ENCODE measurements around the gene SORCS3.

Gene SORCS3

DNA sequence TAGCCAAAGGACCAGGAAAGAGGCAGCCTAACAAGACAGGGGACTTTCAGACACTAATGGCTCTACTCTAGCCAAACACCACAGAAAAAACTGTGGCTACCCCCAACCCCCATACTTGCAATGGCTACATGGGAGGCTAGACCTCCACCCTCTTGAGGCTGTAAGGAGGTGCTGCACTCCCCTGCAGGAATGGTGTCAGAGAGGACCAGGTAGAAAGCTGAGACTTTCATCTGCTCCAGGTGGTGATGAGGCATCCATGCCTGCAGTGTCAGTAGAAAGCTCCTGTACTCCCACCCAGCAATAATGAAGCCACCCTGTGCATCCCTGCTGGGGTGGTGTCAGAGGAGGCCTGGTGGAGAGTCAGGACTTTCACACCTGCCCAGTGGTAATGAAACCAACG, 18.9 kb upstream of the SORCS3 start:
- no peak for TF ChIP-seq Cebpa-rat (IDR thresholded peaks at IDR 0.05)
- Histone ChIP-seq H3K9me3 (replicated peaks in 1 of 11) (peaks cover 0 to 7% (median 5%) of the 10 kb centered on the region in 11 experiments; a peak in 8 of 22 replicates), H3K4me2 (no peak overlapping the region), H3K4me3 (no peak overlapping the region), H4K20me1 (no peaks in the 10 kb centered on the region), H3K4me1 (peaks cover 0 to 9% (median 2%) of the 10 kb centered on the region in 10 experiments; a peak in 5 of 20 replicates), H3K27ac (no peak overlapping the region), H3K27me3 (no peaks in the 10 kb centered on the region), H3K9ac (no peak overlapping the region), H3K36me3 (no peaks in the 10 kb centered on the region)

DNA sequence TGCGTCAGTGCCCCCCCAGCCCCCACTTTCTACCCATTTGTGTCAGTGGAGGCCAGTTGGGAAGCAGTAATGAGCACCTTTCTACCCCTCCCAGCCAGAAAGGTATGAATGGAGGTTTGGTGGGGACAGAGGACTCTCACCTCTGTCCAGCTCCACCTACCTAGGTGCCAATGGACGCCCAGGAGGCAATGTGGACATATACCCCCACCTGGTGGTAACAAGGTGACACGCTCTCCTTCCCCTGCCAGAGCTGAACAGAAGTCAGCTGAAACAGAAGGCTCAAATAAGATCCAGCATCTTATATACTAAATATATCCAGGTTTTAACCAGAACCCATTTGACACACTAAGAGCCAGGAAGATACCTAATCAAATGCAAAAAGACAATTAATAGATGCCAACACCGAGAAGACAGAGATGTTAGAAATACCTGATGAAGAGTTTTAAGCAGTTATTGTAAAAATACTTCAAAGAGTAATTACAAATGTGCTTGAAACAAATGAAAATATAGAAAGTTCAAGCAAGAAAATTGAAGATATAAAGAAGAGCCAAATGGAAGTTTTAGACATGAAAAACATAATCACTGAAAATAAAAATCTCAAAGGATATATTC, 18.4 kb upstream of the SORCS3 start:
- Histone ChIP-seq H3K27ac (no peak overlapping the region), H3K4me1 (peaks cover 0 to 9% (median 2%) of the 10 kb centered on the region in 10 experiments; a peak in 5 of 20 replicates), H3K9ac (no peak overlapping the region), H3K27me3 (no peaks in the 10 kb centered on the region), H3K9me3 (replicated peaks in 1 of 11) (peaks cover 0 to 7% (median 5%) of the 10 kb centered on the region in 11 experiments; a peak in 8 of 22 replicates), H3K36me3 (no peaks in the 10 kb centered on the region), H4K20me1 (no peaks in the 10 kb centered on the region), H3K4me2 (no peak overlapping the region), H3K4me3 (no peak overlapping the region)
- no peak for TF ChIP-seq Cebpa-rat (IDR thresholded peaks at IDR 0.05)

DNA sequence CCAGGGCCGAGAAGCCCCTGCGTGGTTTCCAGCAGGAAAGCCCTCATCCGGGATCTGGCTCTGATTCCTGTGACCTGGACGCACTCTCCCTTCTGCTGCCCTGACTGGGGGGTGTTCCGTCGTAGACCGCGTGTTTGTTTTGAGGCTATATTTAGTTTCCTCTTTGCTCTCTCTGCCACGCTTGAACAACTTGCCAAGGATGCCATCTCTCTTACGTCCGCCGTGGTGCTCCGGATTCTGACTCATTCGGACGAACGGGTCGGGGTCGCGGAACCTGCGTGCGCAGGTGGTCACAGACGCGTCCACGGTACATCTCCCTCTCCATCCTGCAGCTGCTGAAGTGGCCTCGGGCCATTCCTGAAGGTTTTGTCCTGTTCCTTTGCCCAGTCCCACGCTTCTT, 10.4 kb upstream of the SORCS3 start:
- Histone ChIP-seq H3K4me3 (no peak overlapping the region), H3K27me3 (no peaks in the 10 kb centered on the region), H3K36me3 (no peaks in the 10 kb centered on the region), H3K4me1 (peaks cover 0 to 6% (median 5%) of the 10 kb centered on the region in 10 experiments; a peak in 11 of 20 replicates), H3K4me2 (no peak overlapping the region), H3K9ac (no peak overlapping the region), H4K20me1 (no peaks in the 10 kb centered on the region), H3K9me3 (replicated peaks in 1 of 11) (peaks cover 0 to 14% (median under 1%) of the 10 kb centered on the region in 11 experiments; a peak in 6 of 22 replicates), H3K27ac (no peak overlapping the region)
- TF ChIP-seq Cebpa-rat (IDR thresholded peaks at IDR 0.05): no peak

DNA sequence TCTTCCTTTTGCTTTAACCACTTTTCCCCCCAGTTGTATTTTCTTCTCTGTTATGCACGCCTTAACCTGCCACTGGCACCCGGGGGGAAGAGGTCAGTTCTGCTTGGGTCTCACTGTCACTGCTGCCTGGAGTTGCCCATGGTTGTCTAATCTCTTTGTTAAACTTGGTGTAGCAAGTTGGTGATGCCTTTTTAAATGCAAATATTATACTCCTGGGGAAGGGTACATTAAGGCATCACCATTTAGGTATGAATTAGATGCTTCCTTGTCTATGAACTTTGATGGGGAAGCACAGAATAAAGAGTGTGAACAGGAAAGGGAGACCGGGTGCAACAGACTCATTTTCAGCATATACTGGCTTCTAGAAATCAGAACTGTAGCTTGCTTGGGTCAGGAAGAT, 9.1 kb upstream of the SORCS3 start:
- TF ChIP-seq Cebpa-rat (IDR thresholded peaks at IDR 0.05): no peak
- Histone ChIP-seq H3K27ac (no peak overlapping the region), H3K27me3 (no peaks in the 10 kb centered on the region), H3K9me3 (replicated peaks in 1 of 11) (peaks cover 0 to 9% (median 0%) of the 10 kb centered on the region in 11 experiments; a peak in 3 of 22 replicates), H3K4me2 (no peak overlapping the region), H3K36me3 (no peaks in the 10 kb centered on the region), H3K4me3 (no peak overlapping the region), H3K9ac (no peak overlapping the region), H4K20me1 (no peaks in the 10 kb centered on the region), H3K4me1 (peaks cover 2 to 18% (median 12%) of the 10 kb centered on the region in 10 experiments; a peak in 17 of 20 replicates)

DNA sequence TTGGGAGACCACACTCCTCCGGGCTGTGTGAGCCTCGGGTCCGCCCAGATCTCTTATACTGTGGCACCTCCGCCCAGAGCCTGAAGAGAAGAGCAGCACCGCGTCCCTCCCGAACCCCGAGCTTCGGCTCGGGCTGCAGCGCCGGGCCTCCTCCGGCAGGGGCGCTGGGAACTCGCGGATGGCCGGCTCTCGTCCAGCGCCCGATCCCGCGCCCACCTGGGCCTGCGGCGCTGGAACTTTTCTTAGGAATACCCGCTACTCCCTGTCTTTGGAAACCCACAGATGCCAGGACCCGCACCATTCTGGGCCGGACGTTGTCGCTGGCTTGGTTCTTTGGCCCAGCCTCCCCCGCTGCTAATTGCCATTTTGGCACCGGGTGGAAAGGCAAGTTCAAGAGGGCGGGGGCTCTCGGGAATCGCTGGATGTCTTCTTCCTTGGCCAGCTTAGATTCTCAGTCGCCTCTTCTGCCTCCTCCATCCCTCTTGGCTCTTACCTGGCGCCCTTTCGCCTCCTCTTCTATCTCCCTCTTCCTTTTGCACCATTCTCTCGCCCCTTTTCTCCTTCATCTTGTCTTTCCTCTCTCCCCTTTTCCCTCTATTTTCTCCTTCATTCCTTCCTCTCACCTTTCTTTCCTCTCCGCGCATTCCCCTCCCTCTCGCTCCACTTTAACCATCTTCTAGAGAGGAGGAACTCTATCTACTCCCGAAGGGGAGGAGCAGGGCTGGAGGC, 2.1 kb upstream of the SORCS3 start:
- no peak for TF ChIP-seq Cebpa-rat (IDR thresholded peaks at IDR 0.05)
- Histone ChIP-seq H3K9me3 (replicated peaks in 1 of 11) (peaks cover 37 to 49% (median 43%) of the 10 kb centered on the region in 11 experiments), H3K27ac (no peak overlapping the region), H3K27me3 (no peaks in the 10 kb centered on the region), H3K9ac (no peak overlapping the region), H3K4me2 (peak overlapping the region in 1 of 11 experiments; percentile 26; a peak in 2 of 22 replicates), H3K36me3 (no peaks in the 10 kb centered on the region), H3K4me1 (peaks cover 9 to 36% (median 27%) of the 10 kb centered on the region in 10 experiments; a peak in 17 of 20 replicates), H4K20me1 (no peaks in the 10 kb centered on the region), H3K4me3 (no peak overlapping the region)

DNA sequence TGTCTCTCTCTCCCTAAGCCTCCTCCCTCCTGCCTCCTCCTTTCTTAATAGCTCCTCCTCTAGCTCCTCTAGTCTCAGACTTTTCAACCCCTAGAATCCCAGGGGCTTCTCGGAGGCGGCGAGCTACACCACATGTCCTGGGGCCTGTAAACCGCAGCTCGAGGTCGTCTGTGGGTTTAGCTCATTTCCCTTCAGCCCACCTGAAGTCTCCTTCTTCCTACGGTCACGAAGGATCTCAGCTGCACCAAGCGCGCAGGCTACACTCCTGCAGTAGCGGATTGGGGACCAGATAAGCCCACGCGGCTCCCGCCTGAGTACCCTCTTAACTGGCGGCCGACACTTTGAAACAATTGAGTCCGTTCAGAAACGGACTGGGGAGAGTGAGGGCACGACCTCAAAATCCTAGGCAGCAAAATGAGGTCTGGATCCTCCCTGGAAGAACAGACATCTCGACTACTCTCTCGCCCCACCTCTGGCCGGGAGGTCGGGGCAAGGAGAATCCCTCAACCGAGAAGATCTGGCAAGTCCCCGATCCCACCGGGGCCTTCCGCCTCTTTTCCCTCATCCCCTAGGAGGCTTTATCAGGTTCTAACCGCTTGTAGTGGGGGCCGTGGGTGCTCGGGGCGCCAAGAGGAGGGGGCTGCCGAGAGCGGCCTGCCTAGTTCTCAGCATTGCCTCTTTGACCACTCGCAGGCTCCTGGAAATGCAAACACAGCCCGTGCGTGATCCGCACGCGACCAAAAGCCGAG, 1.3 kb upstream of the SORCS3 start:
- no peak for TF ChIP-seq Cebpa-rat (IDR thresholded peaks at IDR 0.05)
- peaks cover 9 to 36% (median 27%) of the 10 kb centered on the region in 10 experiments; a peak in 17 of 20 replicates for H3K4me1 ChIP-seq
- H3K27me3 ChIP-seq: no peaks in the 10 kb centered on the region
- no peak overlapping the region for H3K4me2 ChIP-seq
- no peak overlapping the region for H3K27ac ChIP-seq
- peaks cover 37 to 49% (median 43%) of the 10 kb centered on the region in 11 experiments for H3K9me3 ChIP-seq (replicated peaks in 1 of 11)
- H3K9ac ChIP-seq: no peak overlapping the region
- no peaks in the 10 kb centered on the region for H4K20me1 ChIP-seq
- H3K4me3 ChIP-seq: 0 out of 20 replicates have a peak overlapping the region, but pooled peaks of 1 of the 10 experiments have one; percentile 10
- no peaks in the 10 kb centered on the region for H3K36me3 ChIP-seq

DNA sequence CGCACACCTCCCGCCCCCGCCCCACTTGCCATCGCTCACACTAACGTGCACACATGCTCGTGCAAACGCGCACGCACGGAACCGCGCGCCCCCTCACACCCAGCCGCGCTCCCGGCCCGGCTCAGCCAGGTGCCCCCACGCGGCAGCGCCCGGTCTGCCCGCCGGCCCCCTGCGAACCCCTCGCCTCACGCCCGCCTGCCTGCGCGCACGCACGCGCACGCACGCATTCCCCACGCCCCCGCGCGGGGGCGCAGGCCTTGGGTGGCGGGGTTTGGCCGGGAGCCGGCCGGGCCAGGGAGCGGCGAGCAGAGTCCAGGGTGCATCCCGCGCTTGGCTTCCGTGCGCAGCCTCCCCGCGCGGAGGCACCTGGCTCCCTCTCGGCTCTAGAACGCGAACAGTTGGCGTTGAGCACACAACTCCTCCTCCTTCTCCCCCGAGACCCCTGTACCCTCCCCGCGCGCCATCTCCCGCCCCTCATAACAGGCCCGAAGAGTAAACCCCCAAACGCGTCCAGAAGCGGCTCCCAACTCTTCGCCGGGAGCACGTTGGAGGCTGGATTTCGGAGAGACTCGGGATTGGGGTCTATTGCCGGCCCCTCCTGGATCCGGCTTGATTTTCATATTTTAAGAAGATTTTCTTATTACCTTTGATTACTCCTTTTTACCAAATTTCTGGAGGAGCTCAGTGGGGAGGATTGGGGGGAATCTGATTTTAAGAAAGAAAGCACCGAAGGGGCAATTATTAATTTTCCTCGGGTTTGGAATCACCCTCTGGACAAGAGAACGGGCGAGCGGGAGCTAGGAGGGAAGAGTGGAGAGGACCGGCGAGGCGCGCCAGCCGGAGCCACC, 527 bp upstream of the SORCS3 start:
- Histone ChIP-seq H3K27me3 (no peaks in the 10 kb centered on the region), H3K9ac (no peak overlapping the region), H3K4me1 (peaks cover 9 to 32% (median 26%) of the 10 kb centered on the region in 10 experiments; a peak in 17 of 20 replicates), H3K4me2 (no peak overlapping the region), H3K27ac (no peak overlapping the region), H3K9me3 (replicated peaks in 1 of 11) (peaks cover 37 to 49% (median 43%) of the 10 kb centered on the region in 11 experiments), H3K36me3 (no peaks in the 10 kb centered on the region), H4K20me1 (no peaks in the 10 kb centered on the region), H3K4me3 (peak overlapping the region in 2 of 10 experiments; percentile 10 to 25; a peak in 2 of 20 replicates)
- TF ChIP-seq Cebpa-rat (IDR thresholded peaks at IDR 0.05): no peak

DNA sequence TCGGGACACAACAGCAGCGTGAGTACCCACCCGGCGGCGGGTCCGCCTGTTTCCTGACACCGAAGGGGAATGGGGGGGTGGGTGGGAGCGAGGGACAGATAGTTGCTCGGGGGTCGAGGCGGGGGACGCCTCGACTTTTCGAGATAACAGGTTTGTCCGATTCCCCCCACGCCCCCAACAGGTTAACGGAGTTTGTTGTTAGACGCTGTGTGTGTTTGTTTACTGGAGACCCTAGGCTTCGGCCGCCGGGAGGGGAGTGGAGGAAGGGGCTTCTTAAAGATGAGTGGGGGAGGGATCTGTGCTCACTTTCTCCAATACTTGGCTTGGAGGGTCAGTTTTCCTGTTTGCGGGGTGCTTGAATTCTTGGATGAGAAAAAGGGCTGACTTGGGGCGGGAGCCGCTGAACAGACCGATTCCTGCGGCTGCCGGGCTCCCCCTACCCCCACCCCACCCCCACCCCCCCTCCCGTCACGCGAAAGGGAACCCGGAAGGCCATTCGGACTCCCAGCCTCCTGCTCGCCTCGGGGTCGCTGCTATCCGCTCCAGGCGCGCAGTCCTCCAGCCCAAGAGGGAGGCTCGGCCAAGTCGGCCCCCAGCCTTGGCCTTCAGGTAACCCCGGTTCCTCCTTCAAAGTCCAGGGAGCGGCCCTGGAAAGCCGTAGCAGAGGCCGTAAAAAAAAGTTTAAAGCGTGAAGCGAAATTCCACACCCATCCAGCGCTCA, 1.0 kb downstream of the SORCS3 start:
- peaks cover 37 to 49% (median 43%) of the 10 kb centered on the region in 11 experiments for H3K9me3 ChIP-seq (replicated peaks in 1 of 11)
- no peaks in the 10 kb centered on the region for H3K27me3 ChIP-seq
- H3K27ac ChIP-seq: no peak overlapping the region
- no peak for TF ChIP-seq Cebpa-rat (IDR thresholded peaks at IDR 0.05)
- no peak overlapping the region for H3K4me3 ChIP-seq
- no peak overlapping the region for H3K9ac ChIP-seq
- no peaks in the 10 kb centered on the region for H4K20me1 ChIP-seq
- no peaks in the 10 kb centered on the region for H3K36me3 ChIP-seq
- peaks cover 4 to 17% (median 11%) of the 10 kb centered on the region in 10 experiments; a peak in 17 of 20 replicates for H3K4me1 ChIP-seq
- H3K4me2 ChIP-seq: no peak overlapping the region
